GM12878 (cell line): ENCODE data around the gene METRN. TPM values are rescaled to one million over a fixed set of nuclear protein-coding genes. Genes with fewer than 3 reads are reported as not detected.

Experiments
- ATF7 ChIP-seq: fragments of 450-650 bp; IDR thresholded peaks from 2 replicates; pipeline ENCODE4 v1.6.1; 2016; ENCODE audit warnings: low read depth, mild to moderate bottlenecking
- BHLHE40 ChIP-seq, 2 experiments: fragments of 450-650 bp in 1 of 2; IDR thresholded peaks; 2 replicates each; pipeline ENCODE4 v1.6.1; 2011 to 2017; ENCODE audit warnings: low read depth in 2 of 2, borderline replicate concordance in 1 of 2, improper control_type of control experiment in 1 of 2, low read length in 1 of 2, mild to moderate bottlenecking in 1 of 2
- CEBPZ ChIP-seq: fragments of 150-350 bp; IDR thresholded peaks from 2 replicates; pipeline ENCODE4 v1.6.1; 2016; ENCODE audit warnings: low read depth, low read length
- CTCF ChIP-seq, 3 experiments: IDR thresholded peaks in 2 of 3; conservative IDR thresholded peaks in 1 of 3; 2 replicates each; pipeline ENCODE4 v1.5.1; 2011; ENCODE audit warnings: low read depth in 3 of 3, low read length in 3 of 3, mild to moderate bottlenecking in 3 of 3, control low read depth in 2 of 3, moderate library complexity in 2 of 3, inconsistent platforms in 1 of 3, mixed read lengths in 1 of 3; ENCODE audit not compliant: control insufficient read depth in 2 of 3, insufficient read depth in 1 of 3; ENCODE audit errors: extremely low read depth in 1 of 3
- SMAD1 ChIP-seq: fragments of 450-650 bp; IDR thresholded peaks from 2 replicates; pipeline ENCODE4 v1.6.1; 2018; ENCODE audit warnings: mild to moderate bottlenecking, low read depth; ENCODE audit not compliant: partially characterized antibody
- SUZ12 ChIP-seq: fragments of 200-600 bp; sonication (generic); IDR thresholded peaks from one replicate; pipeline ENCODE4 v1.6.1; 2018; ENCODE audit warnings: antibody characterized with exemption, mild to moderate bottlenecking; ENCODE audit not compliant: unreplicated experiment
- TCF7 ChIP-seq: IDR thresholded peaks from 2 replicates; pipeline ENCODE4 v1.6.1; 2014; ENCODE audit warnings: antibody characterized with exemption, borderline replicate concordance
- ZNF384 ChIP-seq: IDR thresholded peaks from 2 replicates; pipeline ENCODE4 v1.6.1; 2012; ENCODE audit warnings: low read depth, mild to moderate bottlenecking, low read length, improper control_type of control experiment, borderline replicate concordance
- polyA plus RNA-seq, 11 experiments: library from polyadenylated mRNA; depleted of rRNA in 4 of 11; unstranded in 6 of 11; stranded (reverse) in 5 of 11; fragments of >200 nt; fragmentation: Nextera tagmentation in 4 of 11; fragmentation: Illumina TruSeq in 1 of 11; extraction: Ambion mirVana in 4 of 11; extraction: Trizol in 1 of 11; gene quantifications; 1 replicate in 1 of 11; 2 replicates in 10 of 11; pipeline versions ENCODE4 v1.2.1 to v1.2.3, GENCODE V29; 2011 to 2016; ENCODE audit warnings: inconsistent platforms in 2 of 11, missing spikeins in 2 of 11, low read depth in 1 of 11
- total RNA-seq, 4 experiments: library from RNA; depleted of rRNA in 3 of 4; stranded (reverse); fragments of >200 nt in 3 of 4; fragmentation: Illumina TruSeq in 1 of 4; extraction: Trizol in 1 of 4; gene quantifications; 2 replicates each; pipeline versions ENCODE4 v1.2.1 to v1.2.3, GENCODE V29; 2013 to 2021

METRN gene
- total and polyA plus RNA-seq, 10 of the 15 experiments (the other 5 are each of a cell fraction or from before 2014, with no cell fraction given), result 0.11 to 12.8 (median 1.1) TPM; not detected in 1

DNA sequence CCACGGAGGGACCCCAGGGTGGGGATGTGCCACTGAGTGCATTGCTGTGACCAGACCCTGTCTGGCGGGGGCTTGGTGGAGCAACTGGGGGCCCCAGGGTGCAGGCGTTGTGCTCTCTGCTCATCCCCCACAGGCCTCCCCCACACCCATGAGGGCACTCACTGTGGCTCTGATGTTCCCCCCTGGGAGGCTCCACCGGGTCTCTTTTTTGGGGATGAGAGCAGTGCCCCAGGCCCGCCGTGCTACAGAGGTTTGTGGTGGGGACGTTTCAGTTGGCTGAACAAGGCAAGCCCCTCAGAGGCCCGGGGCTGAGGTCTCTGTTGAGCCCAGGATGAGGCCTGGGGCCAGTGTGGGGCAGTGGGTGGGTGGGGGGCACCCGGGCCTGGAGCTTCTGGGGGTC lies 8.8 kb downstream of the METRN start (continued):
- TF ChIP-seq CEBPZ, result no peak
- TF ChIP-seq CTCF (IDR thresholded peaks at IDR 0.05 in 2 of 3, conservative IDR thresholded peaks at IDR 0.05 in 1 of 3; ENCODE audit: control insufficient read depth in 2 of 3, extremely low read depth in 1 of 3, insufficient read depth in 1 of 3, low read depth in 3 of 3, low read length in 3 of 3), result no peak
- no peak for TF ChIP-seq SMAD1
- no peak for TF ChIP-seq SUZ12
- no peak for TF ChIP-seq BHLHE40 (IDR thresholded peaks at IDR 0.05; ENCODE audit: borderline replicate concordance in 1 of 2, low read depth in 2 of 2, low read length in 1 of 2)
- TF ChIP-seq ZNF384, result no peak
- no peak for TF ChIP-seq TCF7
- TF ChIP-seq ATF7, result no peak
